ENCODE results near the gene PBXIP1.
A peak's percentile ranks its signal among the peaks of the same experiment; 100 is the strongest.

Gene PBXIP1

DNA sequence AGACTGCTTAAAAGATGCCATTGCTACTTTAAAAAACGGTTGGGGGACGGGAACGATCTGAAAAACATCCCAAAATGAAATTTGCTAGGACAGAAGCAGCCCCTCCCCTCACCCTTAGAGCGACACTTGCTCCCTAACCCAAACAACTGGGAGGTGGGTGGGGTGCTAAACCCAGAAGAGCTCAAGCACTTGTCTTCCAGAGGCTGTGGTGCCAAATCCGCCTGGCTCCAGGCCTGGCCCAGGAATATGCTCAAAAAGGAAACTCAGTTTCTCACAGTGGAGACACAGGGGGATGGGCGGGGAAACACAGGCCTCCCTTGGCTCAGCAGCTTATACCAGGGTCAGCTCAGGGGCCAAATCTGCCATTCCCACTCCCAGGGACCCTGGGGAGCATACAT lies 644 bp upstream of the PBXIP1 start:
- DNase-seq: no peak

DNA sequence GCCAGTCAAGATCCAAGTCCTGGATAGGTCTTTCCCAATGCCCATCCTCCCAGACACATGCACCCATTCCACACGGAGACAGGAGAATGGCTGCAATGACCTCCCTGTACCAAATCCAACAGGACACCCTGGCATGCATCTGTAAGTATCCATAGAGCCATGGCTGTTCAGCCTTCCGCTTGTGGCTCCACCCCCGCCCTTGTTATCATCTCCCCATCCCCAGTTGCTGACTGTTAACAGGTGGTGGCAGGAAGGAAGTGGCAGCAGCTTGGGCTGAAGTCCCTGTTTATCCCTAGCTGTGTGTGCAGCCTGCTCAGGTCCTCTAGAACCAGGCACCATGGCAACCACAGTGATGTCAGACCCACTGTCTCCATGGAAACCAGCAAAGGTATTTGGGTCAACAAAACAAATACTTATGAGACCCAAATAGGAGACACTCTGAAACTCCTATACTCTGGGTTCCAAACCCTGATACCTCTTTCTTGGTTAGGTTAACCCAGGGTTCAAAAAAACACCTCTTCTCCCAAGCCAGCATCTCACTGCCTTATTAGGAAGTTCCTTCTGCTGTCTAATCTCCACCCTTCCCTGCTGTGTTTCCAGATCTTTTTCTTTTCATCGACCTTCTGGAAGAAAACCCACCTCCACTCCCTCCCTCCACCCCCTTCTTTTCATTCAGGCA lies 721 bp downstream of the PBXIP1 start:
- DNase-seq: peak; percentile 44

DNA sequence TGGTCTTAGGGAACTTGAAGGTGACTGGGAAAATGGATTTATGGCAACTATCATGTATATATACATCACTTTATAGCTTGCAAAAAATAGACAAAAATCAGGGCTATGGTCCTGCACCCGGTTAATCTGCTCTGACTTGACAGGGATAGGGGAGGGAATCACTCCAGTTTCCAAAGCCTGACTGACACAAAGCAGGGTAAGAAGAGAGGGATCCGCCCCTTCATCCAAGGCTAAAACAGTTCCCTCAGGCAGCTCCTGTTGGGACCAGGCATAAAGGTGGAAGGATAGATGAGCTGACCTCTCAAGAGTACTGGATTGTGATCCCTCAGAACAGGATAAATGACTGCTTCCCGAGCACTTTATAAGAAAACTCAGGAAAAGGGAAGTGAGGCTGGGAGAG lies 1.4 kb downstream of the PBXIP1 start:
- no peak for DNase-seq

DNA sequence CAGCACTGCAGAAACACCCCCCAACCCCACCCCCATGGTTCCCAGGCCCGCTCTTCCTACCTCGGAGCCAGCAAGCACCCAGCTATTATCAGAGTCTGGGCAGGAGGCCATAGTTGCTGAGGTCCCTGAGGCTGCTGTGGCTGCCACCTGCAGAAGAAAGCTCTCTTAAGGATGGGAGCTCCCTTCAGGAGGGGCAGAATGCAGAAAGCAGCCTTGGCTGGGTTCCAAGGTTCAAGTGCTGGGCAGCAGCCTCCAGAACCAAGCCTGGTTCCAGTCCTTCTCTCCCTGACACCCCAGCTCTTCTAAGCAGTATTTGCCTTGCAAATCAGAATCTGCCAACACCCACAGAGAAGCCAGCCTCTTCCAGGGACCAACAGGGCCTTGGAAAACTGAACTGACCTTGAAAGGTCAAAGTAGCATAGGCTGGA lies 2.3 kb downstream of the PBXIP1 start:
- DNase-seq: no peak

DNA sequence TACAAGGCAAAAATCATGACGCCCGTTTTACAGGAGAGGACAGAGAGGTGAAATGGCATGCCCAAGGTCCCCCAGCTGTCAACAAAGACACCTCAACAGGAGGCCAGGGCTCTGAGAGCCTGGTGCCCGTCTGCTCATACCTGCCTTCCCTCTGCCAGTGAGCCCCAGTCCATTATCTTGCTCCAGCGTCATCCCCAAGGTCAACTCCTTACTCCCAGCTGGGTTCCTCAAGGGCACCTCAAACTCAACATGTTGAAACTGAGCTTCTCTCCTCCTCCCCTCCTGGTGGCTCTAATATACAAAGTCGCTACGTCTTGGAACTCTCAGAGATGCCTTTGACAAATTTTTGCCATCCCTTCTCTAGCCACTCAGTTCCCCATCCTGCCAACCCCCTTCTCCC lies 3.2 kb downstream of the PBXIP1 start:
- no peak for DNase-seq

DNA sequence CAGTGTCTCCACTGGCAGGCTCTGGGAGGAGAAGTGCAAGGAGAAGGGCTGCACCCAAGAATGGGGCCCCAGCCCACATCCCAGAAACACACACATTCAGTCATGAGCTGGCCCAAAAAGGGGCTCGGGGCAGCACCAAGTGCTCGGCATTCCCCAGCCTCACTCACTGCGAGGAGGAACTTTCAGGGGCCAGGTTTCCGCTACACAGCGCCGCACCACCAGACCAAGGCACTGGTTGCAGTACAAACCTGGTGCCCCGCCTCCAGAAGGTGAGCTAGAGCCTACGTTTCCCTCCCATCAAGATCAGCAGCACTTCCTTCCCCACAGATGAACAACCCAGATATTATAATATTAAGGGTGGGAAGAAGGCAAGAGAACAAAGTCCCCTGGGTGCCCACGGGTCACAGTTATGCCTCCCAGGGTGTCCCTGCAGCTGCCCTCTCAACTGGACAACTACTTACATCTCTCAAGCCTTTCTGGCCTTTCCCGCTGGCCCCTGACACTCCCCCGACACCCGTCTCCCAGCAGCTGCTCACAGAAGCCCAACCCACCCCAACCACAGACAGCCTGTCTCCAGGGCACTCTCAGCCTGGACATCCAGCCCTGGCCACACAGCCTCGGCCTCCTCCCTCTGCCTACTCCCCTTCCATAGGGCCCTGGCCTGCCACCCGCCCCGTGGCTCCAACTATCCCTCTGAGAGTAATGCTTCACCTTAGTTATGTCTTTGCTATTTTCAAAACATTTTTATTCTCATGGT lies 3.8 kb downstream of the PBXIP1 start:
- no peak for DNase-seq

DNA sequence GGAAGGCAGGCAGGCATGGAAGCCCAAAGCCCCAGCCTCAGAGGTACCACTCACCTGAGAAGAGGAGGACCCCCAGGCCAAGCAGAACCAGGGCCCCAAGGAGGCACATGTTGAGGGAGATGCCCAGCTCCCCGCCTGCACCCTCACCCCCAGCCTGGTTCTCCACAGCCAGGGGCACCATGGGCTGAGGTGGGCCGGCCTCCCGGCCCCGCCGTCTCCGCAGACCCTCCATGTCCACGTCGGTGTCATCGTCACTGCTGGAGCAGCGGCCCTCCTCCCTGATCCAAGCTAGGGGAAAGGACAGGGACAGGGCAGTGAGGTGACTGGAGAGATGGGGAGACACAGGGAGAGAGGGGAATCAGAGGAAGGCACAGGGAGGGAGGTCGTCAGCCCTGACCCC lies 7.8 kb downstream of the PBXIP1 start:
- no peak for DNase-seq

DNA sequence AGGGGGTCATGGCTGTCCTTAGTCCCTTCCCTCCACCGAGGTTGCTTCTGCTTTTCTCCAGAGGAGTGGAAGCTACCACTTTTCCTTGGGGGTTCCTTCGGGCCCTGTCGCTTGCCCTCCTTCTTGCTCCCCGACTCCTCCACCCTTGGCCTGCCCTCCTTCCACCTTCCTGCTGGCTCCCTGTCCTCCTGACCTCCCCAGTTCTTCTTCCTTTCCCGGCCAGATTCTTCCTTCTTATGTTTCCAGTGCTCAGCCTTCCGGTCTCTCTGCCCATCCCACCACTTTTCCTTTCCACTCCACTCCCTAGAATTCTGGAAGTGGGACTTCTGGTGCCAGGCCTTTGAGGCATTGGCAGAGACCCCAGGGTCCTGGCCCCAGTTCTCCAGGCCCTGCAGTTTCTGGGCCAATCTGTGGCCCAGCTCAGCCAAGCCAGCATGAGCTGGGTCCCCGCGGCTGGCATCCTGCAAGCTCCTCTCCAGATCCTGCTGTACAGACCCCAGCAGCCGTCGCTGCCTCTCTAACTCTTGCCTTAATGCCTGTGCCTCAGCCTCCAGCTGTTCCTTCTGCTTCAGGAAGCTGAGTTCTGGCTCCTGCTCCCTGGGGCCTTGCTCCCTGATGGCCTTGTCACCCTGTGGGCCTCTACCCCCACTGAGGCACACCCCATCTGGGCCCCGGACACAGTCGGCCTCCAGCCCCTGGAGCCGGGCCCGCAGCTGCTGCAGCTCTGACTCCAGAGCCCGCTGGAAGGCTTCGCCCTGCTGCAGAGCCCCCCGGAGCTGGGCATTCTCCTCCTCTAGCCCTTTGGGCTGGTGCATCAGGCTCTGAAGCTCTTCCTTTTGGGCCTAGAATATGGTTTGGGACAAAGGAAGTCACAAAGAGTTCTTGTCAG lies 9.7 kb downstream of the PBXIP1 start:
- DNase-seq: no peak

DNA sequence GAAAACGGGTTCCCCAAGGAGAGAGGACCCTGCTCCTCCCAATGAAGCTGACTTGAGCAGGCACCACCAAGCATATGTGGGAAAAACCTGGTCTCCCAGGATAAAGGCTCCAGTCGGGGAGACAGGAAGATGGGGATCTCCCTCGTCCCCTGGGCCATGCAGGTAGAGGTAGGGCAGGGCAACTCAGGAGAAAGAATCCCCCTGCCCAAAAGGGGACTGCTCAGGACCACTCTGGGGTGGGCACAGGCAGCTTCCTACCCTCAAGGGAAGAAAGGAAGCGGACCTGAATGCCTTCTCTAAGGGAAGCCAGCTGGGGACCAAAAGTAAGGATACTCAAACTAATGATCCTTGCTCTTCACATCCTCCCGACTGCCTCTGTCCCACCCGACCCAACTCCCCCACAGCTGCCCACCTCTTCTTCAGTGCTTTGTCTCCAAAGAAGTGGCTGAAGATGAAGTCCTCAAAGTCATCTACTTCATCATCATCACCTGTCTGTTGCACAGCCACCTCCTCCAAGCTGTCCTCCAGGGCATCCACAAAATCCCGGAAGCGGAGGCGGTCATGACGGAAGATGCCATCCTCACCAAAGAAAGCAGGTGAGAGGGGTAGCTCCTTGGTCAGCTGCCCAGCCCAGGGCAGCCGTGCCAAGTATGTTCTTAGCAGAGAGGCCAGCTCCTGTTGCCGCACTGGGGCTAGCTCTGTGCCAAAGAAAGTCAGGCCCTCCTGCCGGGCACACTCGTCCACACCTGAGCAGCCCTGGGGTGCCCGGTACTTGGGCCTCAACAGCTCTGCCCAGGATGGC lies 10.5 kb downstream of the PBXIP1 start:
- DNase-seq: no peak

DNA sequence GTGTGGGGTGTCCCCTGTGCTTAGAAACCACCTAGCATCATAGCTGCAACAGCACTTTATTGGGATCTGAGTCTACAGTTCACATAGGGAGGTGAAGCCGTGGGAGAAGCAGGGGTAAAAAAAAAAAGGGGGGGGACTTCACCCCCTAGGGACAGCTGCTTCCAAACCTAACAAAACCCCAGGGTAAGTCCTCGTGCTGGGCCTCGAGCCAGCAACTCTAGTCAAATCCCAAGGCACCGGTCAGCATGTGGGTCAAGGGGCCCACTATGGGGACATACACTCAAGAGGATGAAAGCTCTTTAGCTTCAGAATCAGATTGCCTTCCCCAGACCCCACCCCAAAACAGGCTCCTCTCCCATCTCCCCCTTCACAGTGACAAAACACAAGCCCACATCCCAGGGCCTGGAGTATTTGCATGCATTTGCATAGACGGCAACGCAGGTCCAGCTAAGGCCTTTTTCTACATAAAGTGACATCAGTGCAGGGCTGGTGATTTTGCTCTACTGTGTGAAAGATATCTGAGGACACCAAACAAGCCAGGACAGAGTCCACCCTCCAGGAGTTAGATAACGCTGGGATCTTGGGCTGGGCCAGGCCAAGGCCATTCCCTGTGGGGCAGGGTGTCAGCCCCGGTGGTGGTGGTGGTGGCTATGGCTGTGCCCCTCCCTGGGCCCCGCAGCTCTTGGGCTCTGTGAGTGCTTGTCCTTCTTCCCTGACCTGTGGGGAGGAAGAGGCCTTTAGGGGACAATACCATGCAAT lies 11.3 kb downstream of the PBXIP1 start:
- no peak for DNase-seq

DNA sequence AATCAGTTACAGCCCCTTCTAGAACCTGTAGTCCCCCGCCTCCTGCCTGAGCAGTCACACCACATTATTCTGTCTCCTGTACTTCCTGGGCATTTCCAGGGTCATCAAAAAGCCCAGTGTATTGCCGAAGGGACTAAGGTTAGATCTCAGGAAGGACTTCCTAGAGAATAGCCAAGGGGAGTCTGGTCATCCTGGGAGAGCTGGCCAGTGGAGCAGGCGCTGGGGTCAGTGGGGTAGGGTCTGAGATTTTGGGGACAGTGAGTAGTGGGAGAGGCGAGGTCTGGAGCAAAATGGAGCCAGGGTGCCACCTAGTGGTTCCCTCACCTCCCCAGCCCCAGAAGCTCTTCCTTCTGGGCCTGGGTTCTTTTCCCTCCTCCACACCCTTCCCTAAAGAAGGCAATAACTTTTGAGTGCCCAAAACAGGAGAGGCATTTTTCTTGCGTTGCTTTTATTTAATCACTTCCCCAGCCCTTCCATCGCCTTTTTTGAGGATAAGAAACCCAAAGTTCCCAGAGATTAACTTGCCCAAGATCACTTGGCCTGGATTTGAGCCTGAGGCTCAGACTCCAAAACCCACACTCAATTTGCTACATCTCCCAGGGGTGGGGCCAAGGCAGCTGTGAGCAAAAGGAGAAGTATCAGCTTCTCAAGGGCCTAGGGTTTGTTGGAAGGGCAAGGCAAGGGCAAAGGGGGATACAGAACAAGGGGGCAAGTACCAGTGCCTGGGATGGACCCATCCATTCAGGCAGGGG lies 12.1 kb downstream of the PBXIP1 start:
- DNase-seq: peak; percentile 28

DNA sequence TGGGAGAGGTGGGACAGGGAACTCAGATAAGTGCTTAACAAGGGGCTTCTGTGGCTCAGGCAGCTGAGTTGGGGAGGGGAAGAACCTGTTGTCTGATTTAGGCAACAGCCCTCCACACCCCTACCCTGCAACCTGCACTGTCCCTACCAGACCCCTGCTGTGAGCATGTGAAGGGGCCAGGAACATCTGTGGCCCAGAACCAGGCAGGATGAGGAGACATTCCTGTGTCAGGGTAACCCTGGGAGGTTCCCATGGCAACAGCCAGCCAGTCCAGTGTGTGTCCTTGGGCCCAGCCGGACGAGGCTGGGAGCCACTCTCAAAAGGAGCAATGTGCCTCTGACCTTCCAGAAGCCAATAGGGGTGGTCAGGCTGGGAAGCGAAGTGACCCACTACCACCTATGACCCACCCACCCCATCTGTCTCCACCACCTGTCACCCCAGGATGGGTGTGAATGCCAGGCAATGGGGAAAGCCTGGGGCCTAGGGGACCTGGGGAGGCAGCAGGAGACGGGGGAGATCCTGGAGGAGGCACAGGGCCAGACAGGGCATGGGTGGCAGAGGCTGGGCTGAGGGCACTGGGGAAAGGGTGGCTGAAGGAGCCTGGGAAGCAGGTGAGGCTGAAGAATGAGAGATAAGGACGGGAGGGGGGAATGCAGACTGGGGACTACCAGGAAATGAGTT lies 14.4 kb downstream of the PBXIP1 start:
- no peak for DNase-seq

DNA sequence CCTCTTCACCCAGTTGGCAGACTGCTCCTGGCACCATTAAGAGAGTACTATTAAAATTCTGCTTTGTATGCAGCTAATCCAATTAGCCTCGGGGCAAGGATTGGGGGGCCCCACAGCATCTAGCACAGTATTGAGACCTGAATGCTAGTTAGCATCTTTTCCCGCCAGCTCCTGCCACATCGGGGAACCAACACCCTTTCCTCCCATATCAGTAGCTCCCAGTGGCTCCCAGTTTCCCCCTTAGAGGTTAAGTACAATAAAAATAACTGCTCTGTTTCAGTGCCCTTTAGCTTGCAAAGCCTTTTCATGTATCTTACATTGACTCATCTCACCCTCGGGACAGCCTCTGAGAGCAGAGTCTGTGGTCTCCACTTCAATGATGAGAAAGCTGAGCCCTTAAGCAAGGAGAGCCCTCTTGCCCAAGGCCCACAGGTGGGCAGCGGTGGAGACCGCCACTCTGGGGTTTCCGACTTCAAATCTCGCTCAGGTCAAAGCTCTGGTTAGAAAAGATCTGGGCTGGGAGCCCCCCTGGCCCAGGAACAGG lies 15.2 kb downstream of the PBXIP1 start:
- no peak for DNase-seq

DNA sequence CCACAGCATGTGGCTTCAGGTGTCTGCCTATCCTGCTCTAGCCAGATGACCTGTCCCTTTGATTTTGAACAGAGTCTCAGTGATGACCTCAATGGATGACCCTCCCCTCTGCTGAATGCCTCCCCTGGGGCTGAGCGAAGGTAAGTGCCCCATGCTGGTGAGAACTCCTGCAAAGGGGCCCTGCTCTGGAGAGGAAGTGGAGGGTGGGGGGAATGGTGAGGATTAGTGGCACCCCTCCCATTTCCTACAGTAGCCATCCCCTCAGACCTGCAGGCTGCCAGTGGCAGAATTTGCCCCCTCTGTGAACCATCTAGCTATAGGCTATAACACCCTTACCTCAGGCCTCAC lies 15.7 kb downstream of the PBXIP1 start:
- no peak for DNase-seq

DNA sequence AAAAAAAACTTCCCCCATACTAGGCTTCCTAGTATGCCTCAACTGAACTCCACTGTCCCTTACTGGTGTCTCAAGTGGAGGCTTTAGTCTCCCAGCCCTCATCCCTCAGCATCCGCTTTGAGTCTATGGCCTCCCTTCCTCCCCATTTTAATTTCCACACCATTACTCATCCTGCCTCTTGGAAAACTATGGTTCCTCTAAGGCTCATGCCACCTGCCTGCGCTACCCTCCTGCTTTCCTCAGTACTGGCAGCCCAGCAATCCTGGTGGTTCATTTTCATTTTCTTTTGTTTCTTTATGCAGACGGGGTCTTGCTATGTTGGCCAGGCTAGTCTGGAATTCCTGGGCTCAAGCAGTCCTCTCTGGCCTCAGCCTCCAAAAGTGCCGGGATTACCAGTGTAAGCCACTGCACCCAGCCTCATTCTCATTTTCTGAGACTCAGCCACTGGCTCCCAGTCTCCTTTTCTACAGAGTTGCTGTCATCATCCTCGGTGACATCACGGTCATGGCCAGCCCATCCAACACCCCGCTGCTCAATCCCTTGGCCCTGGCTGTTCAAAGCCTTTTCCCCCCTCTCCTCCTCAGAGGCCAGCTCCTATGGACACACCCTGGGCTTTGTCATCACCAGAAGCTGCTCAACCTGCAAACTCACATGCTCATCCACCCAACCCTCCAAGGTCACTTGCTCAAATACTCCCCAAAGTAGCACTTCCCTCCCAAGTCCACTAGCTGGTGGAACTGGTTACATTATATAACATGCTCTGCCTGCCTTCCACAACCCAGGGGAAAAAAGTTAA lies 17.1 kb downstream of the PBXIP1 start:
- no peak for DNase-seq

DNA sequence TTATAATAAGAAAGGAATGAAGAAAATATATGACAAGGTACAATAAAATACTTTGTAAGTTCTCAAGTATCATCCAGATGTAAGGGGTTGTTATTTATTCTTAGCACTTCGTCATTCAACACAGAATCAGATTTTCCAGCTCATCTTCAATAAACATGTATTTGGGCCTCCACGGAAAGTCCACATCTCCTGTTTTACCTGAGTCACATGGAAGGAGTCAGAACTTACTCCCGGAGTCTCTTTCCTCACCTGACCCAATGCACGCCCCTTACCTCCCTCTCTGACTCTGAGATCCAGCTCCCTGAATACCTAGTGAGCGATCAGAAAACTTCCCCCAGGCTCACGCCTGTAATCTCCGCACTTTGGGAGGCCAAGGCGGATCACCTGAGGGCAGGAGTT lies 17.9 kb downstream of the PBXIP1 start:
- no peak for DNase-seq

DNA sequence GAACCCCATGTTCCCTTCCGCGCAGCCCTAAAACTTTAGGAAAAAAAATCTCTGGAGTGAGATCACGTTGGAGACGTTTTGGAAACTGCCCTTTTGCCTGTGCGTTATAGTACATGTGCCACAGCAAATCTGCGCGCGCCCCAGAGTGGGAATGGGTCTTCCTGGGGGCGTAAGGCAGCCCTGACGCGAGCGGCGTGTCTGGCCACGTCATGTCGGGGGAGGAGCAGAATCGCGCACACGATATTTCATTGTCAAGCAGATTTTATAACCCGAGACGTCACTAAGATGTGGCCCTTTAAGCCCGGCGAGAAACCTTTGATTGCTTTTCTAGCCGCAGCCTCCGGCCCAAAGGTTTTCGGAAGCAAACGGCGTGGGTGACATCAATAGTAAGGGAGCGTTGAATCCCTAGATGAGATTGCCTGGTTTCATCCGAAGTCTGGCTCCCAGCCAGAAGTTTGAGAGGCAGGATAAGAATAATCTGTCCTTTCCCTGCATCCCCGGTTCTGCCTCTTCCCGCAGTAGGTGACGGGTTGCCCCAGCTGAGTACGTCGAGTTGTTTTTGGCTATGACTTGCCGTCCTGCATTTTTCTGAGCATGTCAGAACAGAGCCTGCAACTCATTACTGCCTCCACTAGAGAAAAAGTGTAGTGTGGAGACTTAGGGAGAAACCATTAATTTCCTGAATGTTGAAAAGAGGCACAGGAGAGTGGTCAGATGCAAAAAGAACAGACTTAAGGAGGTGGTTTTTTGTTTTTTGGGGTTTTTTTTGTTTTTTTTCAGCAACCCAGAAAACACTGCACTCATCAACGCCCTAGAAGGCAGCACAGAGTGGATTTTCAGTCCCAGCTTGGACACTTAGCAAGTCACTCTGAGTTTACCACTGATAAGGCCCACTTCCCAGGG lies 18.6 kb downstream of the PBXIP1 start:
- peak; percentile 95 for DNase-seq

DNA sequence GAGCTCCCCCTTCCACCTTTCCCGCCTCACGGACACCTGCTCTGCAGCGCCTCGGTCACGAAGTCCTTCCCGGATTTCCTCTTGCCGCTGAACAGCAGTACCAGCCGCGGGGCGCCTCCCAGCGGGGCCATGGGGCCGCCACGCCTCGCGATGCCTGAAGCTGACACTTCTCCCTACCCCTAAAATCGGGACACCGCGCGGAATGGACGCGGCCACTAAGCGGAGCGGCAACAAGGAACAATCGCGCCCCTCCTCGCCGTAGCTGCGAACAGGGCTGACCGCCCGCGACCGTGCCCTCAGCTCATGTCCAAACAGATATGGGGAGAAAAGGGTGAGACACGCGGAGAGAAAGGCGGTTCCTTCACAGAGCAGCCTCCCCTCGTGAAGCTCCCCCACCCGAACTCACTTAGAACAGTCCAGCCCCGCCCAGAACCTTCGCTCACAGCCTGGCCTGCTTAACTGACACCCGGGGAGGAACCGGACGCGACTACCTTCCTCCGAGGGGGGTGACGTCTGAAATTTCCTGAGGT lies 19.3 kb downstream of the PBXIP1 start, which contains the start of gene PMVK:
PMVK (minus strand) TSS at position 165 of the 530 bp plus-strand sequence; CDS start at position 131, 34 bp downstream.
- DNase-seq: peak; percentile 97
